ENCODE measurements around the gene SCGB2A2.

Gene SCGB2A2

DNA sequence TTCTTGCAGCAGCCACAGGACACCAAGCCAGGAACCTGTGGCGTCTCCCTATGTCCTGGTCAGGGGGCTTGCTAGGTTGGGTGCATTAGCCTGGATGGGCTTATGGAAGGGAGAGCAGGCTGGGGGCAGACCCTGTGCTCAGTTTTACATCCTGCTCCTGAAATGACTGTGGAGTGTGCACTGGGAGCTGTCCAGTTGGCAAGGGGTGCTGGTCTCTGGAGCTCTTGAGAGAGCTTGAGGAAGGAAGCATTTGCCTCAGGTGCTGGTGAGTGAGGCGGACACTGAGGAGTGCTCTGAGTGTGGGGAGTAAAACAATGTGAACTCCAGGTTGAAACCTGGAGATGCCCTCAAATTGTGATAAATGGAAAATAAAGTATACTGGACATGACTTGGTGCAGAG, 25.5 kb downstream of the SCGB2A2 start:
- no peak for TF ChIP-seq CTCF (IDR thresholded peaks at IDR 0.05; ENCODE audit: borderline replicate concordance, insufficient read depth, low read depth, low read length)
- H3K4me3 ChIP-seq (ENCODE audit: low read depth, low read length) = no peak overlapping the region

- no peak within 1 kb of the TSS for H3K4me3 ChIP-seq (ENCODE audit: low read depth, low read length)
- no peak for TF ChIP-seq CTCF (IDR thresholded peaks at IDR 0.05; ENCODE audit: borderline replicate concordance, insufficient read depth, low read depth, low read length)
These were observed 29.0 kb downstream of the SCGB2A2 start, which contains the start of gene SCGB1D4 for GRCh38 chr11:62298975-62299374. TSS of gene SCGB1D4 (minus strand) at chr11:62299075. CDS start at chr11:62299010, 65 bp downstream.

DNA sequence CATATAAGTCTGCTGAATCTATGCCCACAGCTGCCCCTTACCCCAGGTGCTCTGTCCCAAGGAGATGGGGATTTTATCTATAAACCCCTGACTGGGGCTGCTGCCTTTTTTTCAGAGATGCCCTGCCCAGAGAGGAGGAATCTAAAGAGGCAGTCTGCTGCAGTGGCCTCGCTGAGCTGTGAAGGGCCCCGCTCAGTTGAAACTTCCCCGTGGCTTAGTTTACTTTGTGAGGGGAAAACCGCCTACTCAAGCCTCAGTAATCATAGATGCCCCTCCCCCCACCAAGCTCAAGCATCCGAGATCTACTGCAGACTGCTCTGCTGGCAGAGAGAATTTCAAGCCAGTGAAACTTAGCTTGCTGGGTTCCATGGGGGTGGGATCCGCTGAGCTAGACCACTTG, 36.3 kb downstream of the SCGB2A2 start:
- no peak overlapping the region for H3K4me3 ChIP-seq (ENCODE audit: low read depth, low read length)
- no peak for TF ChIP-seq CTCF (IDR thresholded peaks at IDR 0.05; ENCODE audit: borderline replicate concordance, insufficient read depth, low read depth, low read length)

- TF ChIP-seq CTCF (IDR thresholded peaks at IDR 0.05; ENCODE audit: borderline replicate concordance, insufficient read depth, low read depth, low read length) = no peak
- no peak overlapping the region for H3K4me3 ChIP-seq (ENCODE audit: low read depth, low read length)
These were observed 38.0 kb downstream of the SCGB2A2 start for GRCh38 chr11:62307950-62308349.

DNA sequence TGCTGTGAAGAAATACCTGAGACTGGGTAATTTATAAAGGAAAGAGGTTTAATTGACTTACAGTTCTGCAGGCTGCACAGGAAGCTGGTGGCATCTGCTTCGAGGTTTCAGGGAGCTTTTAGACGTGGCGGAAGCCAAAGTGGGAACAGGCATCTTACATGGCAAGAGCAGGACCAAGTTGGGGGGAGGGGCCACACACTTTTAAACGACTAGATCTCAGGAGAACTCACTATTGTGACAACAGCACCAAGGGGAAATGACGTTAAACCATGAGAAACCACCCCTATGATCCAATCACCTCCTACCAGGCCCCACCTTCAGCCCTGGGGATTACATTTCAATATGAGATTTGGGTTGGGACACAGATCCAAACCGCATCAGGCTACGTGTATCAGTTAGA, 40.0 kb downstream of the SCGB2A2 start:
- no peak overlapping the region for H3K4me3 ChIP-seq (ENCODE audit: low read depth, low read length)
- no peak for TF ChIP-seq CTCF (IDR thresholded peaks at IDR 0.05; ENCODE audit: borderline replicate concordance, insufficient read depth, low read depth, low read length)

DNA sequence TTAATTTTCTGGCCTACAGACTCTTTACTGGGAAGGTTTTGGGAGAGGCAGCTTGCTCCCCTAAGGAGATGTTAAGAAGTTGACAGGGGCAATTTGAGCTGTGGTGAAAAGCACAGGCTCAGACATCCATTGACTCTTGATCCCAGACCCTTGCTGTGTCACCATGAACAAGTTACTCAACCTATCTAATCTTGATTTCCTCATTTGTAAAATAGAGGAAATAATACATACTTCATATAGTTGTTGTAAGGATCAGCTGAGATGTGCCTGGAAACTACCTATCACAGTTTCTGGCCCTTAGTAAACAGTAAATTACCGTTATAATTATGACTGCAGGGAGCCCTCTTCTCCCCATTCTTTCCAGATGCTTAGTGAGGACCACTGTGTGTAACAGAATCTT, 45.5 kb downstream of the SCGB2A2 start:
- TF ChIP-seq CTCF (IDR thresholded peaks at IDR 0.05; ENCODE audit: borderline replicate concordance, insufficient read depth, low read depth, low read length) = no peak
- no peak overlapping the region for H3K4me3 ChIP-seq (ENCODE audit: low read depth, low read length)

DNA sequence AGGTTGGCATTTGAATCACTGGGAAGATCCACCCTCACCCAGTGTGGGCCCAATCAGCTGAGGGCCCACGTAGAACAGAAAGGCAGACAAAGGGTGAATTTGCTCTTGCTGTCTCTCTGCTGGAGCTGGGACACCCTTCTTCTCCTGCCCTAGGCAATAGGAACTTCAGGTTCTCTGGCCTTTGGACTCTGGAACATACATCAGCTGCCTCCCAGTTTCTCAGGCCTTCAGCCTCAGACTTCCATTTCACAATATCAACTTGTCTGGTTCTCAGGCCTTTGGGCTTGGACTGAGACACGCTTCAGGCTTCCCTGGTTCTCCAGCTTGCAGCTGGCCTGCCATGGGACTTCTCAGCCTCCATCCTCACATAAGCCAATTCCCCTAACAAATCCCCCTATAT, 52.6 kb downstream of the SCGB2A2 start:
- H3K4me3 ChIP-seq (ENCODE audit: low read depth, low read length) = no peak overlapping the region
- TF ChIP-seq CTCF (IDR thresholded peaks at IDR 0.05; ENCODE audit: borderline replicate concordance, insufficient read depth, low read depth, low read length) = no peak
